GM23248 (cell line): ENCODE data around the gene PROM1. TPM values are rescaled to one million over a fixed set of nuclear protein-coding genes. Genes with fewer than 3 reads are reported as not detected.

ENCODE experiments used
- DNase-seq: peaks from one replicate; pipeline ENCODE4 v3.0.0-alpha.2; 2015
- H2AFZ ChIP-seq: fragments of 200-600 bp; sonication (generic); 2 replicates; pipeline ENCODE4 v1.6.1; 2016; ENCODE audit warnings: antibody characterized with exemption
- H3F3A ChIP-seq: fragments of 200-600 bp; sonication (generic); 2 replicates; pipeline ENCODE4 v1.6.1; 2016; ENCODE audit warnings: mild to moderate bottlenecking, antibody characterized with exemption, mixed run types; ENCODE audit not compliant: insufficient read depth
- H3K27ac ChIP-seq: fragments of 200-600 bp; sonication (generic); 2 replicates; pipeline ENCODE4 v1.5.1; 2016; ENCODE audit warnings: mild to moderate bottlenecking
- H3K27me3 ChIP-seq: fragments of 200-600 bp; sonication (generic); replicated peaks from 2 replicates; pipeline ENCODE4 v1.6.1; 2016; ENCODE audit warnings: mild to moderate bottlenecking; ENCODE audit not compliant: insufficient read depth
- H3K36me3 ChIP-seq: fragments of 200-600 bp; sonication (generic); 2 replicates; pipeline ENCODE4 v1.6.1; 2016; ENCODE audit warnings: low read depth, mild to moderate bottlenecking
- H3K4me1 ChIP-seq: fragments of 200-600 bp; sonication (generic); 2 replicates; pipeline ENCODE4 v1.6.1; 2016; ENCODE audit warnings: mild to moderate bottlenecking; ENCODE audit not compliant: insufficient read depth
- H3K4me2 ChIP-seq: fragments of 200-600 bp; sonication (generic); one replicate; pipeline ENCODE4 v1.6.1; 2016; ENCODE audit warnings: mild to moderate bottlenecking; ENCODE audit not compliant: unreplicated experiment
- H3K4me3 ChIP-seq: fragments of 200-600 bp; sonication (generic); 2 replicates; pipeline ENCODE4 v1.5.1; 2016; ENCODE audit warnings: mild to moderate bottlenecking
- H3K79me2 ChIP-seq: fragments of 200-600 bp; sonication (generic); 2 replicates; pipeline ENCODE4 v1.6.1; 2016; ENCODE audit warnings: mild to moderate bottlenecking; ENCODE audit not compliant: insufficient read depth
- H3K9ac ChIP-seq: fragments of 200-600 bp; sonication (generic); 2 replicates; pipeline ENCODE4 v1.6.1; 2016; ENCODE audit warnings: mild to moderate bottlenecking
- H3K9me2 ChIP-seq: fragments of 200-600 bp; sonication (generic); 2 replicates; pipeline ENCODE4 v1.6.1; 2016; ENCODE audit warnings: mixed run types, mild to moderate bottlenecking, moderate library complexity; ENCODE audit not compliant: insufficient read depth
- H3K9me3 ChIP-seq: fragments of 200-600 bp; sonication (generic); one replicate; pipeline ENCODE4 v1.6.1; 2017; ENCODE audit warnings: low read depth
- H4K20me1 ChIP-seq: fragments of 200-600 bp; sonication (generic); 2 replicates; pipeline ENCODE4 v1.6.0; 2016; ENCODE audit not compliant: insufficient read depth
- EZH2 ChIP-seq: fragments of 200-600 bp; sonication (generic); IDR thresholded peaks from 2 replicates; pipeline ENCODE4 v1.6.1; 2018; ENCODE audit warnings: antibody characterized with exemption, mild to moderate bottlenecking; ENCODE audit not compliant: insufficient read depth, poor library complexity, severe bottlenecking
- EZH2phosphoT487 ChIP-seq: fragments of 200-600 bp; sonication (generic); IDR thresholded peaks from 2 replicates; pipeline ENCODE4 v1.6.1; 2018; ENCODE audit warnings: antibody characterized with exemption, moderate library complexity, mild to moderate bottlenecking, low read depth; ENCODE audit not compliant: insufficient read depth
- WGBS, 2 experiments: methylation state at CpG; one replicate each; pipeline ENCODE4 v1.1.6; 2015 to 2017; ENCODE audit warnings: low lambda C conversion rate in 2 of 2, low coverage in 1 of 2; ENCODE audit errors: missing lambda C conversion rate in 2 of 2; 5-methylcytosine and 5-hydroxymethylcytosine counted together
- in situ Hi-C: fragments of 300-500 bp; cut with MboI; formaldehyde crosslinking; loops from 2 replicates; pipeline ENCODE4 v1.15.0; 2020
- polyA plus RNA-seq: library from polyadenylated mRNA; unstranded; fragments of >200 nt; fragmentation: Nextera tagmentation; extraction: Ambion mirVana; gene quantifications from 2 replicates; pipeline ENCODE4 v1.2.1, GENCODE V29; 2016
- total RNA-seq: library from RNA; depleted of rRNA; stranded (reverse); fragments of >200 nt; shearing (Covaris generic); gene quantifications from 2 replicates; pipeline ENCODE4 v1.2.3, GENCODE V29; 2014

The PROM1 gene
- total and polyA plus RNA-seq, 2 experiments from 2014 or later = not detected

- H3K4me1 ChIP-seq = no peaks in the 10 kb centered on the region
- no peak overlapping the region for H3K9ac ChIP-seq
- H3F3A ChIP-seq = no peaks in the 10 kb centered on the region
- no peak overlapping the region for H3K27ac ChIP-seq
- H2AFZ ChIP-seq = no peak overlapping the region
- H3K9me3 ChIP-seq = no peaks in the 10 kb centered on the region
- 55 to 73% methylated on average over 3 of the region's 3 CpGs for WGBS, 2 experiments
- TF ChIP-seq EZH2phosphoT487 (no peak), EZH2 (no peak)
- H3K27me3 ChIP-seq = peaks cover 36% of the 10 kb centered on the region
- H3K9me2 ChIP-seq = no peaks in the 10 kb centered on the region
- no peak overlapping the region for H3K4me3 ChIP-seq
- DNase-seq = no peak
- H3K36me3 ChIP-seq = no peaks in the 10 kb centered on the region
- H3K79me2 ChIP-seq = no peaks in the 10 kb centered on the region
- no peak overlapping the region for H3K4me2 ChIP-seq
- H4K20me1 ChIP-seq = no peaks in the 10 kb centered on the region
- in situ Hi-C loops = no loop called here
Observed at GRCh38 chr4:16070203-16070602, 13.6 kb downstream of the PROM1 start.

DNA sequence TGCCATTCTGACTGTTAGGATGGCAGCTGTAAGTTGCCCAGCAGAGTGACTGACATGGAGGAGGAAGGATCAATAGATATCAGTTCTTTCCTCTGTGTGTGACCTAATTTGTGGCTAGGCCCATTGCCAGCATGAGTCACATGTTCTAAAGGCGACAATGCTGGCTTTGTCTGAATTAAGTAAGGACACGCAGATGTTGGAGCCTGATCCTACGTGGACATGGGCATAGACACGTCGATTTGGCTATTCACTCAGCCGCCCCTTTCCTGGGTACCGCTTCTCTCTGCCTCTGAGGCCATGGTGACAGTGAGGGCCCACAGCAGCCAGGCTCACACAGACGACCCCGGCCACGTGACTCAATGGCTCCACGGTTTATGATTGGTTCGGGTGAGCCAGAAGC is 16.3 kb downstream of the PROM1 start:
- no peak overlapping the region for H3K4me3 ChIP-seq
- no peaks in the 10 kb centered on the region for H3K36me3 ChIP-seq
- no peak for TF ChIP-seq EZH2phosphoT487
- H3K4me1 ChIP-seq = no peaks in the 10 kb centered on the region
- H3K4me2 ChIP-seq = no peak overlapping the region
- H4K20me1 ChIP-seq = no peaks in the 10 kb centered on the region
- no peaks in the 10 kb centered on the region for H3K79me2 ChIP-seq
- no peak overlapping the region for H3K9ac ChIP-seq
- no peak overlapping the region for H3K27ac ChIP-seq
- no peaks in the 10 kb centered on the region for H3K9me2 ChIP-seq
- no peak overlapping the region for H2AFZ ChIP-seq
- DNase-seq = no peak
- no peaks in the 10 kb centered on the region for H3K9me3 ChIP-seq
- H3K27me3 ChIP-seq = peaks cover 31% of the 10 kb centered on the region
- WGBS, 2 experiments = 78% methylated on average over 12 of the region's 12 CpGs
- H3F3A ChIP-seq = no peaks in the 10 kb centered on the region
- in situ Hi-C loops = no loop called here

DNA sequence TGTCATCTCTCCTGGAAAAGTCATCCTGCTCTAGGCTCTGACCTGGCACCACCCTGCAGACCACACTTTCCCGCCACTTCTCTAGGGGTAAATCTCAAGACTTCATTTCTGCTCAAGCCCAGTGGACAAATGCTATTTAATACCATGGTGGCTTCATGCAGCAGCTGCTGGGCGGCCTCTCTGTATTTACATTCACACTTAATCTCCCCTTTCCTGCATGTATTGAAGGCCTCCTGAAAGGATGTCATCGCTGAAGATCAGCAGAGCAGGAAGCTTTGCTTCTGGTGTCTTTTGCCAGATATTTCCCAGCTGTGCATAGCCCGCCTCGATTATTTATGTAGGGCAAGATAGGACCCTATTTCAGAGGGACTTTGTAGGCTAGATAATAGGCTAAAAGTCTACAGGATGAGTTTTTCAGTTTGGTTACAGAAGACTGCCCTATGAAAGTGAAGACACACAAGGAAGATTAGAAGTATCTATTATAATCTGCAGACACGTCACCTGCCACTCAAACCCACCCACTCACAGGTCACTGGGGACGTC is 17.2 kb downstream of the PROM1 start:
- DNase-seq = no peak
- Histone ChIP-seq H3K9ac (no peak overlapping the region), H3K36me3 (no peaks in the 10 kb centered on the region), H2AFZ (no peak overlapping the region), H3F3A (no peaks in the 10 kb centered on the region), H3K79me2 (no peaks in the 10 kb centered on the region), H3K9me3 (no peaks in the 10 kb centered on the region), H3K9me2 (no peaks in the 10 kb centered on the region), H3K4me1 (no peaks in the 10 kb centered on the region), H3K27me3 (peaks cover 37% of the 10 kb centered on the region), H3K27ac (no peak overlapping the region), H3K4me2 (no peak overlapping the region), H3K4me3 (no peak overlapping the region), H4K20me1 (no peaks in the 10 kb centered on the region)
- WGBS, 2 experiments = 54 to 55% methylated on average over 7 of the region's 7 CpGs
- TF ChIP-seq EZH2phosphoT487 (no peak), EZH2 (no peak)
- in situ Hi-C loops = no loop called here

GRCh38 chr4:16065066-16065465 is 18.8 kb downstream of the PROM1 start:
- H3K4me3 ChIP-seq = no peak overlapping the region
- no peak overlapping the region for H3K9ac ChIP-seq
- H3F3A ChIP-seq = no peaks in the 10 kb centered on the region
- no peaks in the 10 kb centered on the region for H3K9me2 ChIP-seq
- H3K79me2 ChIP-seq = no peaks in the 10 kb centered on the region
- no peaks in the 10 kb centered on the region for H3K36me3 ChIP-seq
- H3K4me1 ChIP-seq = no peaks in the 10 kb centered on the region
- TF ChIP-seq EZH2 (no peak), EZH2phosphoT487 (no peak)
- no peak overlapping the region for H3K27ac ChIP-seq
- peaks cover 35% of the 10 kb centered on the region; the same call in 1 of the 2 replicates for H3K27me3 ChIP-seq
- H3K9me3 ChIP-seq = no peaks in the 10 kb centered on the region
- no peaks in the 10 kb centered on the region for H4K20me1 ChIP-seq
- no peak for DNase-seq
- H3K4me2 ChIP-seq = no peak overlapping the region
- 50 to 53% methylated on average over 1 of the region's 1 CpG for WGBS, 2 experiments
- in situ Hi-C loops = no loop called here
- H2AFZ ChIP-seq = no peak overlapping the region

- Histone ChIP-seq H3K27ac (no peak overlapping the region), H3K4me1 (no peaks in the 10 kb centered on the region), H3F3A (no peaks in the 10 kb centered on the region), H3K9me2 (no peaks in the 10 kb centered on the region), H3K36me3 (no peaks in the 10 kb centered on the region), H3K9ac (no peak overlapping the region), H3K4me3 (no peak overlapping the region), H3K79me2 (no peaks in the 10 kb centered on the region), H3K27me3 (peaks cover 37% of the 10 kb centered on the region), H4K20me1 (no peaks in the 10 kb centered on the region), H3K9me3 (no peaks in the 10 kb centered on the region), H2AFZ (no peak overlapping the region), H3K4me2 (no peak overlapping the region)
- WGBS, 2 experiments = 44 to 56% methylated on average over 2 of the region's 2 CpGs
- in situ Hi-C loops = no loop called here
- TF ChIP-seq EZH2phosphoT487 = no peak
- no peak for TF ChIP-seq EZH2
- DNase-seq = no peak
Observed at GRCh38 chr4:16062601-16063000, 21.2 kb downstream of the PROM1 start.
